HepG2 (cell line): ENCODE data around the gene ZSCAN1. TPM values are rescaled to one million over a fixed set of nuclear protein-coding genes. Genes with fewer than 3 reads are reported as not detected.

Source experiments
- CBFB ChIP-seq: sonication (generic); formaldehyde crosslinking; IDR thresholded peaks from 2 replicates; pipeline ENCODE4 v1.4.0; 2020; ENCODE audit warnings: missing genetic modification reagents
- CBX1 ChIP-seq: IDR thresholded peaks from one replicate; pipeline ENCODE4 v1.6.1; 2016; ENCODE audit warnings: antibody characterized with exemption, low read depth
- CCDC6 ChIP-seq: sonication (generic); formaldehyde crosslinking; IDR thresholded peaks from 2 replicates; pipeline ENCODE4 v1.8.1; 2022; ENCODE audit warnings: mild to moderate bottlenecking, missing genetic modification reagents, moderate library complexity
- E2F1 ChIP-seq: sonication (generic); formaldehyde crosslinking; IDR thresholded peaks from 2 replicates; pipeline ENCODE4 v1.5.0; 2020; ENCODE audit warnings: missing genetic modification reagents
- EZH2 ChIP-seq: conservative IDR thresholded peaks from 2 replicates; pipeline ENCODE4 v1.6.1; 2012; ENCODE audit warnings: mild to moderate bottlenecking, low read depth, low read length, moderate library complexity
- FOXA1 ChIP-seq, 2 experiments: fragments of 450-650 bp in 1 of 2; sonication (generic) in 1 of 2; formaldehyde crosslinking in 1 of 2; IDR thresholded peaks; 2 replicates each; pipeline versions ENCODE4 v1.4.0 to v1.6.1; 2016 to 2020; ENCODE audit warnings: missing genetic modification reagents in 1 of 2
- HNRNPLL ChIP-seq: fragments of 200-400 bp; formaldehyde crosslinking; IDR thresholded peaks from 2 replicates; pipeline ENCODE4 v1.6.1; 2017; ENCODE audit warnings: mild to moderate bottlenecking, low read depth, low read length; ENCODE audit not compliant: poor library complexity, severe bottlenecking
- KMT2B ChIP-seq: IDR thresholded peaks from 2 replicates; pipeline ENCODE4 v1.6.1; 2016; ENCODE audit warnings: missing genetic modification reagents, missing compliant biosample characterization
- MYPOP ChIP-seq: sonication (generic); formaldehyde crosslinking; IDR thresholded peaks from 2 replicates; pipeline ENCODE4 v1.8.1; 2023; ENCODE audit warnings: mild to moderate bottlenecking, moderate library complexity, missing genetic modification reagents
- POLR2A ChIP-seq, 2 experiments: IDR thresholded peaks; 2 replicates each; pipeline ENCODE4 v1.6.1; 2011; ENCODE audit warnings: low read depth in 2 of 2, low read length in 2 of 2, mild to moderate bottlenecking in 1 of 2, moderate library complexity in 1 of 2; ENCODE audit not compliant: insufficient read depth in 1 of 2
- TERF1 ChIP-seq: sonication (generic); formaldehyde crosslinking; IDR thresholded peaks from 2 replicates; pipeline ENCODE4 v1.8.0; 2022; ENCODE audit warnings: mild to moderate bottlenecking, missing genetic modification reagents, moderate library complexity
- TFDP2 ChIP-seq: sonication (generic); formaldehyde crosslinking; IDR thresholded peaks from 2 replicates; pipeline ENCODE4 v1.4.0; 2020; ENCODE audit warnings: missing genetic modification reagents
- YEATS2 ChIP-seq: sonication (generic); formaldehyde crosslinking; IDR thresholded peaks from 2 replicates; pipeline ENCODE4 v1.4.0; 2020; ENCODE audit warnings: missing genetic modification reagents, borderline replicate concordance
- ZBTB44 ChIP-seq: sonication (generic); formaldehyde crosslinking; IDR thresholded peaks from 2 replicates; pipeline ENCODE4 v1.4.0; 2020; ENCODE audit warnings: missing genetic modification reagents
- ZNF12 ChIP-seq: sonication (generic); formaldehyde crosslinking; IDR thresholded peaks from 2 replicates; pipeline ENCODE4 v1.5.0; 2020; ENCODE audit warnings: missing genetic modification reagents
- ZNF18 ChIP-seq: sonication (generic); formaldehyde crosslinking; IDR thresholded peaks from 2 replicates; pipeline ENCODE4 v1.8.0; 2022; ENCODE audit warnings: mild to moderate bottlenecking, missing genetic modification reagents; ENCODE audit not compliant: insufficient replicate concordance
- ZNF414 ChIP-seq: sonication (generic); formaldehyde crosslinking; IDR thresholded peaks from 2 replicates; pipeline ENCODE4 v1.5.0; 2020; ENCODE audit warnings: missing genetic modification reagents
- ZNF580 ChIP-seq: IDR thresholded peaks from 2 replicates; pipeline ENCODE4 v1.6.1; 2016; ENCODE audit warnings: low read depth, borderline replicate concordance
- ZNF616 ChIP-seq: sonication (generic); formaldehyde crosslinking; IDR thresholded peaks from 2 replicates; pipeline ENCODE4 v1.5.0; 2020; ENCODE audit warnings: low read depth, mild to moderate bottlenecking, missing genetic modification reagents
- ZNF670 ChIP-seq: sonication (generic); formaldehyde crosslinking; IDR thresholded peaks from 2 replicates; pipeline ENCODE4 v1.8.0; 2022; ENCODE audit warnings: mild to moderate bottlenecking, missing genetic modification reagents, borderline replicate concordance
- ZNF841 ChIP-seq: sonication (generic); formaldehyde crosslinking; IDR thresholded peaks from 2 replicates; pipeline ENCODE4 v1.8.1; 2023; ENCODE audit warnings: missing genetic modification reagents, borderline replicate concordance
- polyA plus RNA-seq, 8 experiments: library from polyadenylated mRNA; depleted of rRNA in 3 of 8; stranded (reverse) in 7 of 8; unstranded in 1 of 8; fragments of >200 nt; fragmentation: Illumina TruSeq in 4 of 8; extraction: Trizol in 4 of 8; gene quantifications; 2 replicates each; pipeline versions ENCODE4 v1.2.1 to v1.2.3, GENCODE V29; 2011 to 2016; ENCODE audit warnings: low read depth in 4 of 8, missing spikeins in 1 of 8, mixed read lengths in 1 of 8; ENCODE audit not compliant: insufficient read depth in 1 of 8
- total RNA-seq, 5 experiments: library from RNA; depleted of rRNA; stranded (reverse); fragments of >200 nt; fragmentation: Illumina TruSeq; extraction: Trizol; gene quantifications; 2 replicates each; pipeline ENCODE4 v1.2.3, GENCODE V29; 2016; ENCODE audit warnings: low read depth in 1 of 5

Gene ZSCAN1
- total and polyA plus RNA-seq, 2 of the 13 experiments (the other 11 are each of a cell fraction or from before 2014, with no cell fraction given): not detected

GRCh38 chr19:58001895-58002369 is 31.9 kb upstream of the ZSCAN1 start (continued):
- TF ChIP-seq FOXA1 (IDR thresholded peaks at IDR 0.05) (no peak), FOXA1 (CRISPR knock-in tag; IDR thresholded peaks at IDR 0.05) (no peak), ZBTB44 (CRISPR knock-in tag) (no peak), ZNF12 (CRISPR knock-in tag) (no peak), CBFB (no peak), CBX1 (no peak), ZNF580 (CRISPR knock-in tag) (no peak), HNRNPLL (peak; percentile 28), TERF1 (CRISPR knock-in tag) (no peak), CCDC6 (CRISPR knock-in tag) (no peak), ZNF670 (CRISPR knock-in tag) (no peak), ZNF414 (CRISPR knock-in tag) (no peak), E2F1 (no peak; the same call in 1 of the 2 replicates), YEATS2 (no peak), KMT2B (no peak), EZH2 (no peak), TFDP2 (CRISPR knock-in tag) (no peak), POLR2A (IDR thresholded peaks at IDR 0.05; ENCODE audit: insufficient read depth in 1 of 2, low read depth in 2 of 2, low read length in 2 of 2) (peak; percentile 52 to 59; a peak in 3 of 4 replicates), ZNF18 (peak; percentile 17), ZNF841 (no peak), MYPOP (CRISPR knock-in tag) (no peak), ZNF616 (CRISPR knock-in tag) (no peak)
